HepG2 (cell line): ENCODE data around the gene TARBP2. TPM values are rescaled to one million over a fixed set of nuclear protein-coding genes. Genes with fewer than 3 reads are reported as not detected.
A peak's percentile ranks its signal among the peaks of the same experiment; 100 is the strongest.

Experiments
- FOXM1 ChIP-seq: sonication (generic); formaldehyde crosslinking; IDR thresholded peaks from 2 replicates; pipeline ENCODE4 v1.5.0; 2020; ENCODE audit warnings: missing genetic modification reagents
- KLF12 ChIP-seq: sonication (generic); formaldehyde crosslinking; IDR thresholded peaks from 2 replicates; pipeline ENCODE4 v1.4.0; 2020; ENCODE audit warnings: missing genetic modification reagents, borderline replicate concordance
- PAWR ChIP-seq: sonication (generic); formaldehyde crosslinking; IDR thresholded peaks from 2 replicates; pipeline ENCODE4 v1.4.0; 2020; ENCODE audit warnings: missing genetic modification reagents, mild to moderate bottlenecking, borderline replicate concordance
- TEAD3 ChIP-seq: optimal IDR thresholded peaks from 2 replicates; pipeline ENCODE3; 2016; ENCODE audit warnings: borderline replicate concordance
- ZMYM4 ChIP-seq: sonication (generic); formaldehyde crosslinking; IDR thresholded peaks from 2 replicates; pipeline ENCODE4 v1.8.1; 2023; ENCODE audit warnings: mild to moderate bottlenecking, missing genetic modification reagents
- ZNF777 ChIP-seq: sonication (generic); formaldehyde crosslinking; IDR thresholded peaks from 2 replicates; pipeline ENCODE4 v1.4.0; 2020; ENCODE audit warnings: missing genetic modification reagents
- polyA plus RNA-seq, 8 experiments: library from polyadenylated mRNA; depleted of rRNA in 3 of 8; stranded (reverse) in 7 of 8; unstranded in 1 of 8; fragments of >200 nt; fragmentation: Illumina TruSeq in 4 of 8; extraction: Trizol in 4 of 8; gene quantifications; 2 replicates each; pipeline versions ENCODE4 v1.2.1 to v1.2.3, GENCODE V29; 2011 to 2016; ENCODE audit warnings: low read depth in 4 of 8, missing spikeins in 1 of 8, mixed read lengths in 1 of 8; ENCODE audit not compliant: insufficient read depth in 1 of 8
- total RNA-seq, 5 experiments: library from RNA; depleted of rRNA; stranded (reverse); fragments of >200 nt; fragmentation: Illumina TruSeq; extraction: Trizol; gene quantifications; 2 replicates each; pipeline ENCODE4 v1.2.3, GENCODE V29; 2016; ENCODE audit warnings: low read depth in 1 of 5
- TF ChIP-seq, protein P1 (sequence below): sonication (generic); formaldehyde crosslinking; IDR thresholded peaks from 2 replicates; pipeline ENCODE4 v1.4.0; 2020; ENCODE audit warnings: missing genetic modification reagents, borderline replicate concordance
- TF ChIP-seq, protein P2 (sequence below): sonication (generic); formaldehyde crosslinking; IDR thresholded peaks from 2 replicates; pipeline ENCODE4 v1.5.0; 2020; ENCODE audit warnings: mild to moderate bottlenecking, missing genetic modification reagents, moderate library complexity

TARBP2 gene
- total and polyA plus RNA-seq, 2 of the 13 experiments (the other 11 are each of a cell fraction or from before 2014, with no cell fraction given), result 47.0 to 55.5 TPM

GRCh38 chr12:53493610-53494391 lies 7.3 kb upstream of the TARBP2 start (continued):
- TF ChIP-seq, protein P1, sequence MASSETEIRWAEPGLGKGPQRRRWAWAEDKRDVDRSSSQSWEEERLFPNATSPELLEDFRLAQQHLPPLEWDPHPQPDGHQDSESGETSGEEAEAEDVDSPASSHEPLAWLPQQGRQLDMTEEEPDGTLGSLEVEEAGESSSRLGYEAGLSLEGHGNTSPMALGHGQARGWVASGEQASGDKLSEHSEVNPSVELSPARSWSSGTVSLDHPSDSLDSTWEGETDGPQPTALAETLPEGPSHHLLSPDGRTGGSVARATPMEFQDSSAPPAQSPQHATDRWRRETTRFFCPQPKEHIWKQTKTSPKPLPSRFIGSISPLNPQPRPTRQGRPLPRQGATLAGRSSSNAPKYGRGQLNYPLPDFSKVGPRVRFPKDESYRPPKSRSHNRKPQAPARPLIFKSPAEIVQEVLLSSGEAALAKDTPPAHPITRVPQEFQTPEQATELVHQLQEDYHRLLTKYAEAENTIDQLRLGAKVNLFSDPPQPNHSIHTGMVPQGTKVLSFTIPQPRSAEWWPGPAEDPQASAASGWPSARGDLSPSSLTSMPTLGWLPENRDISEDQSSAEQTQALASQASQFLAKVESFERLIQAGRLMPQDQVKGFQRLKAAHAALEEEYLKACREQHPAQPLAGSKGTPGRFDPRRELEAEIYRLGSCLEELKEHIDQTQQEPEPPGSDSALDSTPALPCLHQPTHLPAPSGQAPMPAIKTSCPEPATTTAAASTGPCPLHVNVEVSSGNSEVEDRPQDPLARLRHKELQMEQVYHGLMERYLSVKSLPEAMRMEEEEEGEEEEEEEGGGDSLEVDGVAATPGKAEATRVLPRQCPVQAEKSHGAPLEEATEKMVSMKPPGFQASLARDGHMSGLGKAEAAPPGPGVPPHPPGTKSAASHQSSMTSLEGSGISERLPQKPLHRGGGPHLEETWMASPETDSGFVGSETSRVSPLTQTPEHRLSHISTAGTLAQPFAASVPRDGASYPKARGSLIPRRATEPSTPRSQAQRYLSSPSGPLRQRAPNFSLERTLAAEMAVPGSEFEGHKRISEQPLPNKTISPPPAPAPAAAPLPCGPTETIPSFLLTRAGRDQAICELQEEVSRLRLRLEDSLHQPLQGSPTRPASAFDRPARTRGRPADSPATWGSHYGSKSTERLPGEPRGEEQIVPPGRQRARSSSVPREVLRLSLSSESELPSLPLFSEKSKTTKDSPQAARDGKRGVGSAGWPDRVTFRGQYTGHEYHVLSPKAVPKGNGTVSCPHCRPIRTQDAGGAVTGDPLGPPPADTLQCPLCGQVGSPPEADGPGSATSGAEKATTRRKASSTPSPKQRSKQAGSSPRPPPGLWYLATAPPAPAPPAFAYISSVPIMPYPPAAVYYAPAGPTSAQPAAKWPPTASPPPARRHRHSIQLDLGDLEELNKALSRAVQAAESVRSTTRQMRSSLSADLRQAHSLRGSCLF (CRISPR knock-in tag), result no peak
- TF ChIP-seq ZNF777 (CRISPR knock-in tag), result 0 out of 2 replicates have a peak, but pooled peaks have one; percentile 10
- TF ChIP-seq PAWR (CRISPR knock-in tag), result no peak
- TF ChIP-seq KLF12 (CRISPR knock-in tag), result no peak
- peak; percentile 17 for TF ChIP-seq TEAD3
- no peak for TF ChIP-seq FOXM1 (CRISPR knock-in tag)
- TF ChIP-seq, protein P2, sequence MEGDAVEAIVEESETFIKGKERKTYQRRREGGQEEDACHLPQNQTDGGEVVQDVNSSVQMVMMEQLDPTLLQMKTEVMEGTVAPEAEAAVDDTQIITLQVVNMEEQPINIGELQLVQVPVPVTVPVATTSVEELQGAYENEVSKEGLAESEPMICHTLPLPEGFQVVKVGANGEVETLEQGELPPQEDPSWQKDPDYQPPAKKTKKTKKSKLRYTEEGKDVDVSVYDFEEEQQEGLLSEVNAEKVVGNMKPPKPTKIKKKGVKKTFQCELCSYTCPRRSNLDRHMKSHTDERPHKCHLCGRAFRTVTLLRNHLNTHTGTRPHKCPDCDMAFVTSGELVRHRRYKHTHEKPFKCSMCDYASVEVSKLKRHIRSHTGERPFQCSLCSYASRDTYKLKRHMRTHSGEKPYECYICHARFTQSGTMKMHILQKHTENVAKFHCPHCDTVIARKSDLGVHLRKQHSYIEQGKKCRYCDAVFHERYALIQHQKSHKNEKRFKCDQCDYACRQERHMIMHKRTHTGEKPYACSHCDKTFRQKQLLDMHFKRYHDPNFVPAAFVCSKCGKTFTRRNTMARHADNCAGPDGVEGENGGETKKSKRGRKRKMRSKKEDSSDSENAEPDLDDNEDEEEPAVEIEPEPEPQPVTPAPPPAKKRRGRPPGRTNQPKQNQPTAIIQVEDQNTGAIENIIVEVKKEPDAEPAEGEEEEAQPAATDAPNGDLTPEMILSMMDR (CRISPR knock-in tag), result 0 out of 2 replicates have a peak, but pooled peaks have one; percentile 18
- TF ChIP-seq ZMYM4 (CRISPR knock-in tag), result no peak
